HepG2 (cell line): ENCODE results near the gene ZNF575. TPM values are rescaled to one million over a fixed set of nuclear protein-coding genes. Genes with fewer than 3 reads are reported as not detected.

Source experiments
- AGO2 ChIP-seq: fragments of 200-400 bp; formaldehyde crosslinking; optimal IDR thresholded peaks from 2 replicates; pipeline ENCODE3; 2017; ENCODE audit warnings: mild to moderate bottlenecking, low read depth, low read length, moderate library complexity
- ATAD3A ChIP-seq: sonication (generic); formaldehyde crosslinking; IDR thresholded peaks from 2 replicates; pipeline ENCODE4 v1.4.0; 2020; ENCODE audit warnings: missing genetic modification reagents
- JDP2 ChIP-seq: sonication (generic); formaldehyde crosslinking; IDR thresholded peaks from 2 replicates; pipeline ENCODE4 v1.8.1; 2022; ENCODE audit warnings: missing genetic modification reagents, borderline replicate concordance
- KLF12 ChIP-seq: sonication (generic); formaldehyde crosslinking; IDR thresholded peaks from 2 replicates; pipeline ENCODE4 v1.4.0; 2020; ENCODE audit warnings: missing genetic modification reagents, borderline replicate concordance
- MEF2D ChIP-seq: sonication (generic); formaldehyde crosslinking; IDR thresholded peaks from 2 replicates; pipeline ENCODE4 v1.5.1; 2020; ENCODE audit warnings: mild to moderate bottlenecking, missing genetic modification reagents
- SAFB2 ChIP-seq: sonication (generic); formaldehyde crosslinking; IDR thresholded peaks from 2 replicates; pipeline ENCODE4 v1.5.1; 2020; ENCODE audit warnings: missing genetic modification reagents, low read depth, mild to moderate bottlenecking, borderline replicate concordance
- SETDB1 ChIP-seq: sonication (generic); formaldehyde crosslinking; IDR thresholded peaks from 2 replicates; pipeline ENCODE4 v1.5.1; 2020; ENCODE audit warnings: missing genetic modification reagents, mild to moderate bottlenecking, borderline replicate concordance
- SMARCC2 ChIP-seq: fragments of 450-650 bp; IDR thresholded peaks from 2 replicates; pipeline ENCODE4 v1.6.1; 2017; ENCODE audit warnings: antibody characterized with exemption, mild to moderate bottlenecking
- SOX5 ChIP-seq: IDR thresholded peaks from 2 replicates; pipeline ENCODE4 v1.6.1; 2016; ENCODE audit warnings: borderline replicate concordance
- TEAD2 ChIP-seq: sonication (generic); formaldehyde crosslinking; IDR thresholded peaks from 2 replicates; pipeline ENCODE4 v1.9.0; 2021; ENCODE audit warnings: missing genetic modification reagents
- THAP9 ChIP-seq: sonication (generic); formaldehyde crosslinking; IDR thresholded peaks from 2 replicates; pipeline ENCODE4; 2020; ENCODE audit warnings: missing genetic modification reagents, mild to moderate bottlenecking, borderline replicate concordance
- ZNF24 ChIP-seq: fragments of 450-650 bp; IDR thresholded peaks from 2 replicates; pipeline ENCODE4 v1.6.1; 2017; ENCODE audit warnings: antibody characterized with exemption, mild to moderate bottlenecking
- ZNF343 ChIP-seq: sonication (generic); formaldehyde crosslinking; IDR thresholded peaks from 2 replicates; pipeline ENCODE4 v1.4.0; 2020; ENCODE audit warnings: mild to moderate bottlenecking, missing genetic modification reagents
- ZNF354B ChIP-seq: sonication (generic); formaldehyde crosslinking; IDR thresholded peaks from 2 replicates; pipeline ENCODE4 v1.8.0; 2022; ENCODE audit warnings: mild to moderate bottlenecking, missing genetic modification reagents
- ZNF512 ChIP-seq: sonication (generic); formaldehyde crosslinking; IDR thresholded peaks from 2 replicates; pipeline ENCODE4 v1.4.0; 2020; ENCODE audit warnings: mild to moderate bottlenecking, missing genetic modification reagents
- ZNF580 ChIP-seq: IDR thresholded peaks from 2 replicates; pipeline ENCODE4 v1.6.1; 2016; ENCODE audit warnings: low read depth, borderline replicate concordance
- ZNF7 ChIP-seq: IDR thresholded peaks from 2 replicates; pipeline ENCODE4 v1.6.1; 2016; ENCODE audit warnings: missing biosample characterization, missing genetic modification reagents
- ZNF891 ChIP-seq: sonication (generic); formaldehyde crosslinking; IDR thresholded peaks from 2 replicates; pipeline ENCODE4 v1.5.0; 2020; ENCODE audit warnings: mild to moderate bottlenecking, missing genetic modification reagents
- ZSCAN30 ChIP-seq: sonication (generic); formaldehyde crosslinking; IDR thresholded peaks from 2 replicates; pipeline ENCODE4 v1.5.0; 2020; ENCODE audit warnings: mild to moderate bottlenecking, missing genetic modification reagents
- polyA plus RNA-seq, 8 experiments: library from polyadenylated mRNA; depleted of rRNA in 3 of 8; stranded (reverse) in 7 of 8; unstranded in 1 of 8; fragments of >200 nt; fragmentation: Illumina TruSeq in 4 of 8; extraction: Trizol in 4 of 8; gene quantifications; 2 replicates each; pipeline versions ENCODE4 v1.2.1 to v1.2.3, GENCODE V29; 2011 to 2016; ENCODE audit warnings: low read depth in 4 of 8, missing spikeins in 1 of 8, mixed read lengths in 1 of 8; ENCODE audit not compliant: insufficient read depth in 1 of 8
- total RNA-seq, 5 experiments: library from RNA; depleted of rRNA; stranded (reverse); fragments of >200 nt; fragmentation: Illumina TruSeq; extraction: Trizol; gene quantifications; 2 replicates each; pipeline ENCODE4 v1.2.3, GENCODE V29; 2016; ENCODE audit warnings: low read depth in 1 of 5
- TF ChIP-seq, protein P1 (sequence below), 2 experiments: sonication (generic) in 1 of 2; formaldehyde crosslinking in 1 of 2; IDR thresholded peaks; 2 replicates each; pipeline versions ENCODE4 v1.4.0 to v1.6.1; 2018 to 2020; ENCODE audit warnings: missing genetic modification reagents in 2 of 2, borderline replicate concordance in 1 of 2, low read depth in 1 of 2, mild to moderate bottlenecking in 1 of 2, missing biosample characterization in 1 of 2
- TF ChIP-seq, protein P2 (sequence below): IDR thresholded peaks from 2 replicates; pipeline ENCODE4 v1.4.0; 2020; ENCODE audit warnings: mild to moderate bottlenecking, missing genetic modification reagents

Gene ZNF575
- total and polyA plus RNA-seq, 2 of the 13 experiments (the other 11 are each of a cell fraction or from before 2014, with no cell fraction given) = 0.17 to 0.27 TPM

GRCh38 chr19:43499042-43499441 lies 33.9 kb upstream of the ZNF575 start (continued):
- TF ChIP-seq, protein P1, sequence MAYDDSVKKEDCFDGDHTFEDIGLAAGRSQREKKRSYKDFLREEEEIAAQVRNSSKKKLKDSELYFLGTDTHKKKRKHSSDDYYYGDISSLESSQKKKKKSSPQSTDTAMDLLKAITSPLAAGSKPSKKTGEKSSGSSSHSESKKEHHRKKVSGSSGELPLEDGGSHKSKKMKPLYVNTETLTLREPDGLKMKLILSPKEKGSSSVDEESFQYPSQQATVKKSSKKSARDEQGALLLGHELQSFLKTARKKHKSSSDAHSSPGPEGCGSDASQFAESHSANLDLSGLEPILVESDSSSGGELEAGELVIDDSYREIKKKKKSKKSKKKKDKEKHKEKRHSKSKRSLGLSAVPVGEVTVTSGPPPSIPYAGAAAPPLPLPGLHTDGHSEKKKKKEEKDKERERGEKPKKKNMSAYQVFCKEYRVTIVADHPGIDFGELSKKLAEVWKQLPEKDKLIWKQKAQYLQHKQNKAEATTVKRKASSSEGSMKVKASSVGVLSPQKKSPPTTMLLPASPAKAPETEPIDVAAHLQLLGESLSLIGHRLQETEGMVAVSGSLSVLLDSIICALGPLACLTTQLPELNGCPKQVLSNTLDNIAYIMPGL (CRISPR knock-in tag; IDR thresholded peaks at IDR 0.05; ENCODE audit: borderline replicate concordance in 1 of 2, low read depth in 1 of 2) = peak; percentile 28 to 31; a peak in 1 of 4 replicates
- no peak for TF ChIP-seq ZNF512
- TF ChIP-seq KLF12 (CRISPR knock-in tag) = no peak
- TF ChIP-seq MEF2D (CRISPR knock-in tag) = peak; percentile 67; the same call in 1 of the 2 replicates
- TF ChIP-seq JDP2 (CRISPR knock-in tag) = no peak
- TF ChIP-seq SOX5 (CRISPR knock-in tag) = peak; percentile 55; the same call in 1 of the 2 replicates
- no peak for TF ChIP-seq ZNF7 (CRISPR knock-in tag)
- peak; percentile 47; the same call in 1 of the 2 replicates for TF ChIP-seq THAP9 (CRISPR knock-in tag)
- TF ChIP-seq ZNF354B = no peak
- TF ChIP-seq ZNF24 = no peak
- no peak for TF ChIP-seq ATAD3A (CRISPR knock-in tag)
- no peak for TF ChIP-seq SETDB1 (CRISPR knock-in tag)
- TF ChIP-seq SAFB2 = no peak
- 0 out of 2 replicates have a peak, but pooled peaks have one; percentile 28 for TF ChIP-seq ZNF343
- peak; percentile 38; the same call in 1 of the 2 replicates for TF ChIP-seq ZNF580 (CRISPR knock-in tag)
- TF ChIP-seq, protein P2, sequence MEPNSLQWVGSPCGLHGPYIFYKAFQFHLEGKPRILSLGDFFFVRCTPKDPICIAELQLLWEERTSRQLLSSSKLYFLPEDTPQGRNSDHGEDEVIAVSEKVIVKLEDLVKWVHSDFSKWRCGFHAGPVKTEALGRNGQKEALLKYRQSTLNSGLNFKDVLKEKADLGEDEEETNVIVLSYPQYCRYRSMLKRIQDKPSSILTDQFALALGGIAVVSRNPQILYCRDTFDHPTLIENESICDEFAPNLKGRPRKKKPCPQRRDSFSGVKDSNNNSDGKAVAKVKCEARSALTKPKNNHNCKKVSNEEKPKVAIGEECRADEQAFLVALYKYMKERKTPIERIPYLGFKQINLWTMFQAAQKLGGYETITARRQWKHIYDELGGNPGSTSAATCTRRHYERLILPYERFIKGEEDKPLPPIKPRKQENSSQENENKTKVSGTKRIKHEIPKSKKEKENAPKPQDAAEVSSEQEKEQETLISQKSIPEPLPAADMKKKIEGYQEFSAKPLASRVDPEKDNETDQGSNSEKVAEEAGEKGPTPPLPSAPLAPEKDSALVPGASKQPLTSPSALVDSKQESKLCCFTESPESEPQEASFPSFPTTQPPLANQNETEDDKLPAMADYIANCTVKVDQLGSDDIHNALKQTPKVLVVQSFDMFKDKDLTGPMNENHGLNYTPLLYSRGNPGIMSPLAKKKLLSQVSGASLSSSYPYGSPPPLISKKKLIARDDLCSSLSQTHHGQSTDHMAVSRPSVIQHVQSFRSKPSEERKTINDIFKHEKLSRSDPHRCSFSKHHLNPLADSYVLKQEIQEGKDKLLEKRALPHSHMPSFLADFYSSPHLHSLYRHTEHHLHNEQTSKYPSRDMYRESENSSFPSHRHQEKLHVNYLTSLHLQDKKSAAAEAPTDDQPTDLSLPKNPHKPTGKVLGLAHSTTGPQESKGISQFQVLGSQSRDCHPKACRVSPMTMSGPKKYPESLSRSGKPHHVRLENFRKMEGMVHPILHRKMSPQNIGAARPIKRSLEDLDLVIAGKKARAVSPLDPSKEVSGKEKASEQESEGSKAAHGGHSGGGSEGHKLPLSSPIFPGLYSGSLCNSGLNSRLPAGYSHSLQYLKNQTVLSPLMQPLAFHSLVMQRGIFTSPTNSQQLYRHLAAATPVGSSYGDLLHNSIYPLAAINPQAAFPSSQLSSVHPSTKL (CRISPR knock-in tag) = peak; percentile 75
- no peak for TF ChIP-seq ZSCAN30 (CRISPR knock-in tag)
- TF ChIP-seq SMARCC2 = no peak
- TF ChIP-seq ZNF891 (CRISPR knock-in tag) = no peak
- no peak for TF ChIP-seq AGO2
- TF ChIP-seq TEAD2 = no peak
